Fibroblast of the aortic adventitia (primary cell): ENCODE results near the gene ZFPM1. TPM values are rescaled to one million over a fixed set of nuclear protein-coding genes. Genes with fewer than 3 reads are reported as not detected.

Source experiments
- DNase-seq: peaks from one replicate; pipeline ENCODE4 v3.0.0-alpha.2; 2010; ENCODE audit warnings: low read depth
- H3K4me3 ChIP-seq: 2 replicates; pipeline ENCODE4 v1.5.1; 2011; ENCODE audit warnings: low read depth, mild to moderate bottlenecking, control low read depth, low read length, moderate library complexity
- CTCF ChIP-seq: IDR thresholded peaks from 2 replicates; pipeline ENCODE4 v1.5.1; 2011; ENCODE audit warnings: mild to moderate bottlenecking, low read length, control low read depth, inconsistent platforms; ENCODE audit not compliant: insufficient read depth
- total RNA-seq: library from RNA; depleted of rRNA; stranded (reverse); fragments of >200 nt; gene quantifications from 2 replicates; pipeline ENCODE4 v1.2.3, GENCODE V29; 2012; ENCODE audit warnings: low replicate concordance

The ZFPM1 gene
- total RNA-seq, 1 donor: 4.2 TPM

GRCh38 chr16:88418869-88419268 lies 34.2 kb upstream of the ZFPM1 start:
- no peak for TF ChIP-seq CTCF
- DNase-seq: no peak
- no peak overlapping the region for H3K4me3 ChIP-seq

GRCh38 chr16:88419790-88420189 lies 33.3 kb upstream of the ZFPM1 start:
- no peak for TF ChIP-seq CTCF
- no peak overlapping the region for H3K4me3 ChIP-seq
- DNase-seq: no peak

GRCh38 chr16:88420496-88420895 lies 32.6 kb upstream of the ZFPM1 start:
- H3K4me3 ChIP-seq: no peak overlapping the region
- TF ChIP-seq CTCF: no peak
- DNase-seq: no peak

- TF ChIP-seq CTCF: no peak
- DNase-seq: no peak
- H3K4me3 ChIP-seq: no peak overlapping the region
These were observed 31.8 kb upstream of the ZFPM1 start for GRCh38 chr16:88421301-88421700.

- DNase-seq: no peak
- no peak for TF ChIP-seq CTCF
- no peak overlapping the region for H3K4me3 ChIP-seq
These were observed 31.1 kb upstream of the ZFPM1 start for GRCh38 chr16:88421871-88422433.

- no peak for DNase-seq
- H3K4me3 ChIP-seq: no peak overlapping the region
- TF ChIP-seq CTCF: no peak
These were observed 30.2 kb upstream of the ZFPM1 start for GRCh38 chr16:88422733-88423447.
